ENCODE measurements around the gene KLHL36. TPM values are rescaled to one million over a fixed set of nuclear protein-coding genes. Genes with fewer than 3 reads are reported as not detected.

Gene KLHL36
- total RNA-seq, 1 donor from 2014 or later = 43.8 TPM

DNA sequence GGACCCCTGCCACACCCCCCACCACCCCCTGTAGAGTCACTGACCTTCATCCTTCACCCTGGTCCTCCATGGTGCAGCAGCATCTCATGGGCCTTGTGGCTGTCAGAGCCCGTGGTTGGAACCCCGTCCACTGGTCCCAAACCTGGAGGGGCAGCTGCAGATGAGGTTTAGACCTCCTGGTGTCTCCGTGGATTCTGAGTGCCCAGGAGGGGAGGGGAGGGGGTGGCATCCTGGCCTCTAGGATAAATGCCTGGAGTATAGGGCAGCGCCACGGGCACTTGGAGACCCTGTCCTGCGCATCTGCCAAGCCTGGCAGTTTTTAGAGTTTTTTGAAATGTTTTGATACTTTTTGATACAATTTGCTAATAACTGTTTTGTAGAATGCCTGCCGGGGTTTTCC is 17.5 kb downstream of the KLHL36 start:
- H3K27ac Mint-ChIP-seq (ENCODE audit: unreplicated experiment) = no peak overlapping the region

DNA sequence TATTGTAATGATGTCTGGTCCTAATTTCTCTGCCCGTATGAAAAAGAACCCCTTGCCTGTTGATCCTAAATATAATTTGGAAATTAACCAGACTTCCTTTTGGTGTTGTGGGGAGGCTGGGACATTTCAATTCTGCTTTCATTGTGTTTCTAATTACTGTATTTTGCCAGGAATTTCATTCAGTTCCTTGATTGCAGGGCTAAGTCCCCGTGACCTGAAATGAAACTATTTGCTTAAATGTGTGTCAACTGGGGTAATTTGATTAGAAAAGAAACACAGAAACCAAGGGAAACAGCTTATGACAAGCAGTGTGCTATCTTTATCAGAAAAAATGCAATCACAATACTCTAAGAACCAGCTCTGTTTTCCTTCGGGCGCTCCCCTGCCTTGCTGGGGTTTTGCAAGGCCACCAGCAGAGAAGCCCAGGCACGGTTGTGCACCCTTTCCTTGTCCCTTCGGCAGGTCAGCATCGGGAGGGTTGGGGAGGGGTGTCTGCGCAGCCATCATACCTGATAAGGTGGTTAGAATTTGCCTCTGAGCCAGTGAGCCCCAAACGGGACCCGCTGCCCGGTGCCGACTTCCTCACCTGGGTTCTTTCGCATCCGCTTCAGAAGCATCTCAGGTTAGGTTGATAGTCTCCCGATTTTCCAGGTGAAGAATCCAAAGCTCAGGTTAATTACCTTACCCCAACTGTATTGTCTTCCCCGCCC is 19.4 kb downstream of the KLHL36 start:
- peaks cover 13% of the 10 kb centered on the region for H3K36me3 Mint-ChIP-seq (ENCODE audit: low read depth)
- H3K27me3 Mint-ChIP-seq (ENCODE audit: low read depth) = no peaks in the 10 kb centered on the region
- TF ChIP-seq, protein P1, sequence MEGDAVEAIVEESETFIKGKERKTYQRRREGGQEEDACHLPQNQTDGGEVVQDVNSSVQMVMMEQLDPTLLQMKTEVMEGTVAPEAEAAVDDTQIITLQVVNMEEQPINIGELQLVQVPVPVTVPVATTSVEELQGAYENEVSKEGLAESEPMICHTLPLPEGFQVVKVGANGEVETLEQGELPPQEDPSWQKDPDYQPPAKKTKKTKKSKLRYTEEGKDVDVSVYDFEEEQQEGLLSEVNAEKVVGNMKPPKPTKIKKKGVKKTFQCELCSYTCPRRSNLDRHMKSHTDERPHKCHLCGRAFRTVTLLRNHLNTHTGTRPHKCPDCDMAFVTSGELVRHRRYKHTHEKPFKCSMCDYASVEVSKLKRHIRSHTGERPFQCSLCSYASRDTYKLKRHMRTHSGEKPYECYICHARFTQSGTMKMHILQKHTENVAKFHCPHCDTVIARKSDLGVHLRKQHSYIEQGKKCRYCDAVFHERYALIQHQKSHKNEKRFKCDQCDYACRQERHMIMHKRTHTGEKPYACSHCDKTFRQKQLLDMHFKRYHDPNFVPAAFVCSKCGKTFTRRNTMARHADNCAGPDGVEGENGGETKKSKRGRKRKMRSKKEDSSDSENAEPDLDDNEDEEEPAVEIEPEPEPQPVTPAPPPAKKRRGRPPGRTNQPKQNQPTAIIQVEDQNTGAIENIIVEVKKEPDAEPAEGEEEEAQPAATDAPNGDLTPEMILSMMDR (IDR thresholded peaks at IDR 0.05) = no peak
- no peaks in the 10 kb centered on the region for H3K4me1 Mint-ChIP-seq (ENCODE audit: low read depth)
- H3K4me3 Mint-ChIP-seq (ENCODE audit: unreplicated experiment) = no peak overlapping the region
- no peak overlapping the region for H3K27ac Mint-ChIP-seq (ENCODE audit: unreplicated experiment)
- H3K9me3 Mint-ChIP-seq (ENCODE audit: low read depth) = no peaks in the 10 kb centered on the region
- no peak for DNase-seq (ENCODE audit: low spot score)

More for the DNA sequence above, 17.5 kb downstream of the KLHL36 start:
- no peaks in the 10 kb centered on the region for H3K9me3 Mint-ChIP-seq (ENCODE audit: low read depth)
- H3K27me3 Mint-ChIP-seq (ENCODE audit: low read depth) = no peaks in the 10 kb centered on the region
- TF ChIP-seq, protein P1 (IDR thresholded peaks at IDR 0.05) = no peak
- DNase-seq (ENCODE audit: low spot score) = no peak
- H3K4me3 Mint-ChIP-seq (ENCODE audit: unreplicated experiment) = no peak overlapping the region
- H3K36me3 Mint-ChIP-seq (ENCODE audit: low read depth) = peaks cover 24% of the 10 kb centered on the region
- no peaks in the 10 kb centered on the region for H3K4me1 Mint-ChIP-seq (ENCODE audit: low read depth)

DNA sequence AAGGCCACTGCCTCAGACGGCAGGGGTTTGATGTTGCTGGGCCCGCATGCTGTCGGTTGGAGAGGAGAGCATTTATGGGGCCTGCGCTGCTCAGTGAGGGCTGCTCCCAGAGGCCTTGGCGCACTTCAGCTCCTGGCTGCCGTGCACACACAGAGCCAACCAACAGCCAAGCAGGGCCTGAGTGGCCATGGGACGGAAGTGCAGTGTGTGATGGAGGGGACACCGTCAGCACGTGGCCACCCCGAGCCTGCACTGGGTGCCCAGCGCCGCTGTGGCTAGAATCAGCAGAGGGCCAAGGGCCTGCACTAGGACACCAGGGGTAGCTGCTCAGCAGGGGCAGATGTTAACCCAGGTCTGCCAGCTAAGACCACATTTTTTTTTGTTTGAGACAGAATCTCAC is 21.8 kb downstream of the KLHL36 start:
- no peaks in the 10 kb centered on the region for H3K36me3 Mint-ChIP-seq (ENCODE audit: low read depth)
- H3K27ac Mint-ChIP-seq (ENCODE audit: unreplicated experiment) = no peak overlapping the region
- TF ChIP-seq, protein P1 (IDR thresholded peaks at IDR 0.05) = no peak
- no peaks in the 10 kb centered on the region for H3K4me1 Mint-ChIP-seq (ENCODE audit: low read depth)
- no peaks in the 10 kb centered on the region for H3K27me3 Mint-ChIP-seq (ENCODE audit: low read depth)
- no peaks in the 10 kb centered on the region for H3K9me3 Mint-ChIP-seq (ENCODE audit: low read depth)
- no peak for DNase-seq (ENCODE audit: low spot score)
- H3K4me3 Mint-ChIP-seq (ENCODE audit: unreplicated experiment) = no peak overlapping the region

DNA sequence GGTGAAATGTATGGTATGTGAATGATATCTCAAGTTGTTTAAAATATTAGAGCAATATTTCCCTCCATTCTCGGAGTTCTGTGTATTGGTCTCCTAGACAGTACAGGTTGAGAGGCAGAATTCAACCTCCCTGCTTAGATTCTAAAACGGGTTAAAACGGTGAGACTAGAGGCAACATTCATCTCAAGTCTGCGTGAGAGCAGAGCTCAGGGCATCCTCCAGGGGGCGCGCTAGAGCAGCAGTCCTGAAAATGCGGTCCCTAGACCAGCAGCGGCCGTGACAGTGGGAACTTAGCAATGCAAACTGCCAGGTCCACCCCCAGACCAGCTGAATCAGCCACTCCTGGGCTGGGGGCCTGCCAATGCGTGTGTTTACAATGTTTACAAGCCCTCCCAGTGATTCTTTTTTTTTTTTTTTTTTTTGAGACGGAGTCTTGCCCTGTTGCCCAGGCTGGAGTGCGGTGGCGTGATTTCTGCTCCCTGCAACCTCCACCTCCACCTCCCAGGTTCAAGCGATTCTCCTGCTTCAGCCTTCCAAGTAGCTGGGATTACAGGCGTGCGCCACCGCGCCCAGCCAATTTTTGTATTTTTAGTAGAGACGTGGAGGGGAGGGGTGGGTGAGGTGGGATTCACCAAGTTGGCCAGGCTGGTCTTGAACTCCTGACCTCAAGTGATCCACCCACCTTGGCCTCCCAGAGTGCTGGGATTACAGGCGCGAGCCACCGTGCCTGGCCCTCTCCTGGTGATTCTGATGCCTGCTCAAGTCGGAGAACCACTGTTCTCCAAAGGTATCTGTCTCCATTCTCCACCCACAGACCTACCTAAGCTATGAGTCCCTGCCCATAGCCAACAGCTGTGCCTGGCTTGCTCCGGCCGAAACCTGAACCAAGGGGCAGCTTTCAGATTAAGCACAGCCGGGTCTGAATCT is 24.2 kb downstream of the KLHL36 start:
- Mint-ChIP-seq H3K36me3 (ENCODE audit: low read depth) (no peaks in the 10 kb centered on the region), H3K4me3 (ENCODE audit: unreplicated experiment) (no peak overlapping the region), H3K27me3 (ENCODE audit: low read depth) (peaks cover 3% of the 10 kb centered on the region), H3K9me3 (ENCODE audit: low read depth) (no peaks in the 10 kb centered on the region), H3K27ac (ENCODE audit: unreplicated experiment) (no peak overlapping the region), H3K4me1 (ENCODE audit: low read depth) (no peaks in the 10 kb centered on the region)
- TF ChIP-seq, protein P1 (IDR thresholded peaks at IDR 0.05) = peak; percentile 91
- no peak for DNase-seq (ENCODE audit: low spot score)

DNA sequence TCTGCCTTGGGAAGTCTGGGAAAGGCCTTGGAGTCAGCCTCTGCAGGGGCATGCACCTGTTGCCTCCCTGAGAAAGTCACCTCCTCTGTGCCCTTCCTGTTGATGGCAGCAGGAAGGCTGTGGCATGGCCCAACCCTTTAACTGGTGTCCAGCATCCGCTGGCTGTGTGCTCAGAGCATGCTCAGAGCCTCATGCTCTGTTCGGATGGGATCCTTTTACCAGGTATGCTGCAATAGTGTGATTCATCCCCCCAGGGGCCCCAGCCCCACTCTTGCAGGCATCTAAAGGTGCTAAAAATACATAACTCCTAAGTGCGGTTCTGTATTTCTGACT is 24.9 kb downstream of the KLHL36 start:
- DNase-seq (ENCODE audit: low spot score) = no peak
- Mint-ChIP-seq H3K9me3 (ENCODE audit: low read depth) (no peaks in the 10 kb centered on the region), H3K27me3 (ENCODE audit: low read depth) (peaks cover 6% of the 10 kb centered on the region), H3K36me3 (ENCODE audit: low read depth) (no peaks in the 10 kb centered on the region), H3K4me1 (ENCODE audit: low read depth) (no peaks in the 10 kb centered on the region), H3K4me3 (ENCODE audit: unreplicated experiment) (no peak overlapping the region), H3K27ac (ENCODE audit: unreplicated experiment) (no peak overlapping the region)
- TF ChIP-seq, protein P1 (IDR thresholded peaks at IDR 0.05) = no peak
